Stimulated activated naive CD4-positive, alpha-beta T cell treated with Interleukin-2 at 50 U/mL for 16 hours (primary cell): Measurements from ENCODE around the gene PNO1.
"Not testable (repeated sequence)": the region's sequence is repeated elsewhere in the genome, so short reads cannot be mapped to it uniquely, and the experiment has no call there.

Experiments
- DNase-seq: peaks from one replicate; lab custom pipeline; 2025; lab: John Stamatoyannopoulos, UW

The PNO1 gene

DNA sequence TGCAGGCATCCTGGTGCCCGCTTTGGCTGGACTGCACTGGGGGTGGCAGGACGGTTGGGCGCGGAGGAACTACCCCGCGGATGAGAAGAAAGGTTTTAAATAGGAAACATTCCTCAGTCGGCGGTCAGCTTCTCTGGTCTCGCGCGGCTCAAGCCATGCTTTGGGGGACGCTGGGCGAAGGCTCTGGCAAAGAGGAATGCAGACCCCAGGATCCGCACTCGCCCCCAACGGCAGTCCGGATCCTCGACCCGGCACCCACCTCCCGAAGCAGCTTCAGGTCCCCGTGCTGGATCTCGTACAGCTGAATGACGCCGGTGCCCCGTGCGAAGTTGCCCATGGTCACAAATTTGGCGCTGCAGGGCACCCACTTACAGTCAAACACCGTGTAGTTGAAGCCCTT lies 686 bp upstream of the PNO1 start:
- no peak for DNase-seq

GRCh38 chr2:68158134-68158447 lies 403 bp downstream of the PNO1 start:
- no peak for DNase-seq

DNA sequence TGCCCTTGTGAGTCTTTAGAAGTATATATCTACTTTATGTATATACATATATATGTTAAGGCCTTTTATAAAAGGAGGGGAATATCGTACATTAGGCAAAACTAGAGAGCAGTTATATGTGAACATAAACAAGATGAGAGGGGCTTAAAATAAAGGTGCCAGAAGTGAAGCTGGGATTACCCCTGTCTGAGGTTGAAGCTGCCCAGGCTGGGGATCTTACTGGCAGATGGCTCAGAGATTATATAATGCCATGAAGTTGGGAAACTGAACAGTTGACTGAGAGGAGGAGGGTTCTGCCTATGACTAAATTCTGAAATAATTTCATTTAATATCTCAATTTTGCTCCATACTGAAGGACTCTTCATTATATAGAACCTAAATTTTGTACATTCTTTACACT lies 6.0 kb downstream of the PNO1 start:
- no peak for DNase-seq

DNA sequence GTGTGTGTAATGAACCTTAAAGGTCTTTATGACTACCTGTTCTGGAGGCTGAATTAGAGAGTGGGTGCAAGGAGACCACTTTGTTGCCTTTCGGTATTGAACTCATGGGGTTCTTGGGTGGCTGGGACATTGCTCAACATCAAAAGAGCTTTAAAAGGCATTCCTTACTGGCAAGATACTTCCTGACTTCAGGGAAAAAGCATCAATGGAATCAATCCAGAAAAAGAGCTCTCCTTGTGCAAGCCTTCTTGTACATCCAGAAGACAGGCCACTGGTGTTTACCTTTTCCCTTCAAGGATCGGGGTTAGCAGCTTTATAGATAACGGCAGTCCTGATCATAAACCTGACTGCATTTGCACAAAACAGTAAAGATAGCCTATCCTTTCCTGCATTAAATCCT lies 9.5 kb downstream of the PNO1 start:
- DNase-seq = no peak

GRCh38 chr2:68169308-68169707 lies 11.6 kb downstream of the PNO1 start:
- DNase-seq = no peak

DNA sequence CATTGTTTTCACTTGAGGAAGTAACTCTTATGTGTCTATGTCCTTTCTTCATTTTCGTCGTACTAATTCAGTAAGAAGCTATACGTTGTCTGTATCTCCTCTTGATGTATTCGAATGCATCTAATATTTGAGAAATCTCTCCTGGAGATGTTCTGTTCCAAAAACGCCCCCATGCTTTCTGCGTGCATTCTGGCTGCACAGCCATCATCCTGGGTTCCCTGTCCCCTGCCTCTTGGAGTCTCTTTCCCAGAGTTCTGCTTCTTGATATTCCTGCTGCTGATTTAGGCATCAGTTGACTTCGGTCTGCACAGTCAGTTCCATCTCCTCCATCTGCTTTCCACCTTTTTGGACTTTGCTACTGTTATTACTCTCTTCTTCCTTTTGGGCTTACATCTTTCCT lies 13.5 kb downstream of the PNO1 start:
- DNase-seq = no peak

DNA sequence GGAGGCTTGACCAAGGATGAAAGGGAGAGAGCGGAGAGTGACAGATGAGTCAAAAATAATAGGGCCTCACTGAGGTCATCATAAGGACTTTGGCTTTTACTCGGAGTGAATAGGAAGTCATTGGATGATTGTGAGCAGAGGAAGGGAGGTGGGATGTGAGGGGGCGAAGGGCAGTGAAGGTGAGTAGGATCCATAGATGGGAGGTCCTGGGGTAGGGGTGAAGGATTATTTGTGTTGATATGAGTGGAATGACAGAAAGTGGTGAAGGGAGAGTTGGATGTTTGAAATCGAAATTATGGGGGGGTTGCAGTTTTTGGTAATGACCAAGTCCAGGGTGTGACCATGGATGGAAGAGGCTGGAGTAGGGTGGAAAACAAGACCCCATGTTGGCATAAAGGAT lies 14.0 kb downstream of the PNO1 start:
- DNase-seq = no peak

DNA sequence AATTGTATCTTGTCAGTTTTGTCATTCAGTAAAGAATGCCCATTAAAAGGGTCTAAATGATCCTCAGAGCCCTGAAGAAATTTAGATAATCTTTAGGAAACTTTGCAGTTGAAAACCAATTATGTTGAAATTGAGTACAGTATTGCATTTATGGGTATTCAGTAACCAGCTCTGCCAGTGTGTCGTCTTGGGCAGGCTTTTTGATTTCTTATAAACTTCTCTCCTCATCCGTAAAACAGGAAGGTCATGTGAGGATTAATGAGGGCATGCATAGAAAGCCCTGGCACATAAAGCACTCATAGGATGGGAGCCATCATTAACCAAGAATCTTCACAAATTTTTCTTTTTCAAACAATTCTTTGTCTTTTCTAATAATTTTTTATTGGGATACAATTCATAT lies 14.8 kb downstream of the PNO1 start:
- no peak for DNase-seq

GRCh38 chr2:68172990-68173700 lies 15.5 kb downstream of the PNO1 start:
- DNase-seq = no peak

DNA sequence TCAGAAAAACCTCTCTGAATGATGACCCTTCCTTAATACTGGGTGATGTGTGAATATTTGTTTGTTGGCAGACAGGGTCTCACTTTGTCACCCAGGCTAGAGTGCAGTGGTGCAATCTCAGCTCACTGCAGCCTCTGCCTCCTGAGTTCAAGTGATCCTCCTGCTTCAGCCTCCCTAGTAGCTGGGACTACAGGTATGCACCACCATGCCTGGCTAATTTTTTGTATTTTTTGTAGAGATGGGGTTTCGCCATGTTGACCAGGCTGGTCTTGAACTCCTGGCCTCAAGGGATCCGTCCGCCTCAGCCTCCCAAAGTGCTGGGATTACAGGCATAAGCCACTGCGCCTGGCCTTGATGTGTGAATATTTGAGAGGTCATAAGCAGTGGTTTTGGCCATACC lies 17.5 kb downstream of the PNO1 start:
- not testable (repeated sequence) for DNase-seq

GRCh38 chr2:68176657-68177056 lies 19.0 kb downstream of the PNO1 start:
- no peak for DNase-seq

- no peak for DNase-seq
These were observed 19.9 kb downstream of the PNO1 start for GRCh38 chr2:68177541-68177940.

- no peak for DNase-seq
These were observed 20.7 kb downstream of the PNO1 start for GRCh38 chr2:68178432-68178831.

GRCh38 chr2:68178954-68179627 lies 21.4 kb downstream of the PNO1 start:
- no peak for DNase-seq

GRCh38 chr2:68182902-68183301 lies 25.2 kb downstream of the PNO1 start:
- no peak for DNase-seq

GRCh38 chr2:68185541-68186164 lies 28.0 kb downstream of the PNO1 start:
- peak; percentile 41 for DNase-seq

- DNase-seq = no peak
These were observed 29.6 kb downstream of the PNO1 start for GRCh38 chr2:68187329-68187728.

DNA sequence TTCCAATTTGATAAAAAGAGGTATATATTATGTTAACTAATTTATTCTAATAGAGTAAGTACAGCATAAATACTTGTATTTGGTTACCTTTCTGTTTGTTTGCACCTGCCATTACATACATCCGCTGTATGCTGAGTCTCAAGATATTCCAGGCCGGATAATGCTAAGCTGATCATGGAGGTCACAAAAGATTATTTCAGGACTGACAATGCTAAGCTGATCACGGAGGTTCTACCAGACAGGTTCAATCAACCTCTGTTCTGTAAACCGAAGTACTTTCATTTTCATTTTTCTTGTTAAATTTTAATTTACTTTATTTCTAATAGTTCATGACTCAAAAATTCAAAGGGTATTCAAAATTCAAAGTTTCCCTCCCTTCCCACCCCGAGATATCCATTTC lies 31.1 kb downstream of the PNO1 start:
- DNase-seq = no peak

DNA sequence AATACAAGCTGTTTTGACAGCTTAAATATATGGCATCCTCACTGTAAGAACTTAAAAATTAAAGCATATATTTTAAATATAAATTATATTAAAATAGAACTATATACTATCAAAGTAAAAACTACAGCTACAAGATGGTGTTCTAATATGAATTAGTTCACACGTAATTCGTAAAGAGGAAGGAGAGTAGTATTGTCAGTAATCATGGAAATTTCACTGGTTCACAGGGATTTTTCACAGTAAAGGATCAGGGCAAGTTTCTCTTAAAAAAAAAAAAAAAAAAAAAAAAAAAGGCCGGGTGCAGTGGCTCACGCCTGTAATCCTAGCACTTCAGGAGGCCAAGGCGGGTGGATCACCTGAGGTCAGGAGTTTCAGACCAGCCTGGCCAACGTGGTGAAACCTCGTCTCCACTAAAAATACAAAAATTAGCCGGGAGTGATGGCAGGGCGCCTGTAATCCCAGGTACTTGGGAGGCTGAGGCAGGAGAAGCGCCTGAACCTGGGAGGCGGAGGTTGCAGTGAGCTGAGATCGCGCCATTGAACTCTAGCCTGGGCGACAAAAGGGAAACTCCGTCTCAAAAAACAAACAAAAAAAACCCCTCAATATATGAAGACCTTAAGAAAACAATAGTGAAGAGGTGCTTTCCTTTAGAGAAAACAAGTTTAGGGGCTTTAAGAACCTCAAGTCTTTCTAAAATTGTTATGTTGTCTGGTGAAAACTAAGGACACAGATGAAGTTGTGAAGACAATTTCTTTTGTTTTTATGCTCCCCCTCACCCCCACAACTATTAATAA lies 32.5 kb downstream of the PNO1 start:
- no peak for DNase-seq

- DNase-seq = no peak
These were observed 33.5 kb downstream of the PNO1 start for GRCh38 chr2:68190991-68191731.

GRCh38 chr2:68193144-68193543 lies 35.5 kb downstream of the PNO1 start:
- DNase-seq = no peak

GRCh38 chr2:68193787-68194372 lies 36.2 kb downstream of the PNO1 start:
- no peak for DNase-seq
